Fibroblast of mammary gland (primary cell): ENCODE results near the gene RARG.

Source experiments
- DNase-seq: peaks from one replicate; pipeline ENCODE4 v3.0.0-alpha.2; 2010; ENCODE audit warnings: low read depth
- H3K4me3 ChIP-seq: 2 replicates; pipeline ENCODE4 v1.5.1; 2011; ENCODE audit warnings: low read depth, mild to moderate bottlenecking, low read length, moderate library complexity; ENCODE audit not compliant: control insufficient read depth
- CTCF ChIP-seq: conservative IDR thresholded peaks from 2 replicates; pipeline ENCODE4 v1.5.1; 2011; ENCODE audit warnings: low read depth, low read length, inconsistent platforms; ENCODE audit not compliant: control insufficient read depth, insufficient read depth

The RARG gene

GRCh38 chr12:53224061-53224896, 7.7 kb downstream of the RARG start:
- H3K4me3 ChIP-seq: no peak overlapping the region
- TF ChIP-seq CTCF: peak; percentile 21
- no peak for DNase-seq

- no peak for TF ChIP-seq CTCF
- no peak overlapping the region for H3K4me3 ChIP-seq
- DNase-seq: peak; percentile 40
Observed at GRCh38 chr12:53223389-53224060, 8.5 kb downstream of the RARG start.

GRCh38 chr12:53222806-53223261, 9.2 kb downstream of the RARG start:
- no peak for TF ChIP-seq CTCF
- H3K4me3 ChIP-seq: no peak overlapping the region
- no peak for DNase-seq

- peak; percentile 46 for DNase-seq
- no peak for TF ChIP-seq CTCF
- H3K4me3 ChIP-seq: no peak overlapping the region
Observed at GRCh38 chr12:53222170-53222721, 9.8 kb downstream of the RARG start.

- no peak for TF ChIP-seq CTCF
- DNase-seq: peak; percentile 30
- peak overlapping the region; percentile 49 for H3K4me3 ChIP-seq
Observed at GRCh38 chr12:53221203-53222080, 10.6 kb downstream of the RARG start.

GRCh38 chr12:53220694-53221202, 11.3 kb downstream of the RARG start:
- DNase-seq: peak; percentile 89
- no peak for TF ChIP-seq CTCF
- peak overlapping the region; percentile 59 for H3K4me3 ChIP-seq
